Peyer's patch (tissue), 4 donors: Measurements from ENCODE around the gene CCDC85B.

Experiments used
- CTCF ChIP-seq, 6 experiments: fragments of 450-650 bp in 4 of 6; fragments of 200-600 bp in 2 of 6; sonication (generic) in 1 of 6; IDR thresholded peaks; one replicate each; pipeline ENCODE4 v1.5.1; 2017 to 2019; ENCODE audit warnings: antibody characterized with exemption in 6 of 6, mild to moderate bottlenecking in 3 of 6, moderate library complexity in 1 of 6
- POLR2A ChIP-seq, 2 donors: fragments of 450-650 bp; IDR thresholded peaks; one replicate each; pipeline ENCODE4 v1.5.1; 2017; ENCODE audit warnings: antibody characterized with exemption in 2 of 2, mild to moderate bottlenecking in 2 of 2, moderate library complexity in 2 of 2

GRCh38 chr11:65891219-65892136 lies 1.0 kb downstream of the CCDC85B start:
- TF ChIP-seq CTCF (IDR thresholded peaks at IDR 0.05), result no peak
- peak in 1 of 2 donors; percentile 19 for TF ChIP-seq POLR2A (IDR thresholded peaks at IDR 0.05)
